HepG2 (cell line): ENCODE results near the gene ABHD3.

Experiments used
- CTCF ChIP-seq: sonication (generic); formaldehyde crosslinking; IDR thresholded peaks from 2 replicates; pipeline ENCODE4 v1.5.0; 2020; ENCODE audit warnings: mild to moderate bottlenecking, missing genetic modification reagents, moderate library complexity
- POLR2A ChIP-seq, 2 experiments: IDR thresholded peaks; 2 replicates each; pipeline ENCODE4 v1.6.1; 2011; ENCODE audit warnings: low read depth in 2 of 2, low read length in 2 of 2, mild to moderate bottlenecking in 1 of 2, moderate library complexity in 1 of 2; ENCODE audit not compliant: insufficient read depth in 1 of 2
- RXRB ChIP-seq: IDR thresholded peaks from 2 replicates; pipeline ENCODE4 v1.6.1; 2016; ENCODE audit warnings: borderline replicate concordance, missing genetic modification reagents, missing compliant biosample characterization
- ZNF530 ChIP-seq: sonication (generic); formaldehyde crosslinking; IDR thresholded peaks from 2 replicates; pipeline ENCODE4 v1.5.0; 2020; ENCODE audit warnings: low read depth, mild to moderate bottlenecking, missing genetic modification reagents
- TF ChIP-seq, protein P1 (sequence below): fragments of 450-650 bp; IDR thresholded peaks from 2 replicates; pipeline ENCODE4 v1.6.1; 2017; ENCODE audit warnings: mild to moderate bottlenecking

DNA sequence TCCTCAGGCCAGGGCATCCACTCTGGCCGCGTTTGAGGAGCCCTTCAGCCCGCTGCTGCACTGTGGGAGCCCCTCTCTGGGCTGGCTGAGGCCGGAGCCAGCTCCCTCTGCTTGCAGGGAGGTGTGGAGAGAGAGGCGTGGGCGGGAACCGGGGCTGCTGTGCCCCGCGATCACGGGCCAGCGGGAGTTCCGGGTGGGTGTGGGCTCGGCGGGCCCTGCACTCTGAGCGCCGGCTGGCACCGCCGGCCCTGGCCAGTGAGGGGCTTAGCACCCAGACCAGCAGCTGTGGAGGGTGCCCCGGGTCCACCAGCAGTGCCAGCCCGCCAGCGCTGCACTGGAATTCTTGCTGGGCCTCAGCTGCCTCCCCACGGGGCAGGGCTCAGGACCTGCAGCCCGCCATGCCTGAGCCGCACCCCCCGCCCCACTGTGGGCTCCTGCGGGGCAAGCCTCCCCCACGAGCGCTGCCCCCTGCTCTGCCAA, 1.9 kb upstream of the ABHD3 start:
- TF ChIP-seq, protein P1, sequence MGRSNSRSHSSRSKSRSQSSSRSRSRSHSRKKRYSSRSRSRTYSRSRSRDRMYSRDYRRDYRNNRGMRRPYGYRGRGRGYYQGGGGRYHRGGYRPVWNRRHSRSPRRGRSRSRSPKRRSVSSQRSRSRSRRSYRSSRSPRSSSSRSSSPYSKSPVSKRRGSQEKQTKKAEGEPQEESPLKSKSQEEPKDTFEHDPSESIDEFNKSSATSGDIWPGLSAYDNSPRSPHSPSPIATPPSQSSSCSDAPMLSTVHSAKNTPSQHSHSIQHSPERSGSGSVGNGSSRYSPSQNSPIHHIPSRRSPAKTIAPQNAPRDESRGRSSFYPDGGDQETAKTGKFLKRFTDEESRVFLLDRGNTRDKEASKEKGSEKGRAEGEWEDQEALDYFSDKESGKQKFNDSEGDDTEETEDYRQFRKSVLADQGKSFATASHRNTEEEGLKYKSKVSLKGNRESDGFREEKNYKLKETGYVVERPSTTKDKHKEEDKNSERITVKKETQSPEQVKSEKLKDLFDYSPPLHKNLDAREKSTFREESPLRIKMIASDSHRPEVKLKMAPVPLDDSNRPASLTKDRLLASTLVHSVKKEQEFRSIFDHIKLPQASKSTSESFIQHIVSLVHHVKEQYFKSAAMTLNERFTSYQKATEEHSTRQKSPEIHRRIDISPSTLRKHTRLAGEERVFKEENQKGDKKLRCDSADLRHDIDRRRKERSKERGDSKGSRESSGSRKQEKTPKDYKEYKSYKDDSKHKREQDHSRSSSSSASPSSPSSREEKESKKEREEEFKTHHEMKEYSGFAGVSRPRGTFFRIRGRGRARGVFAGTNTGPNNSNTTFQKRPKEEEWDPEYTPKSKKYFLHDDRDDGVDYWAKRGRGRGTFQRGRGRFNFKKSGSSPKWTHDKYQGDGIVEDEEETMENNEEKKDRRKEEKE: no peak
- no peak for TF ChIP-seq ZNF530 (CRISPR knock-in tag)
- TF ChIP-seq CTCF: no peak
- TF ChIP-seq RXRB (CRISPR knock-in tag): no peak
- no peak for TF ChIP-seq POLR2A (IDR thresholded peaks at IDR 0.05; ENCODE audit: insufficient read depth in 1 of 2, low read depth in 2 of 2, low read length in 2 of 2)
